Endodermal cell (in vitro differentiated cells): ENCODE data around the gene VKORC1. TPM values are rescaled to one million over a fixed set of nuclear protein-coding genes. Genes with fewer than 3 reads are reported as not detected.

ENCODE experiments used
- DNase-seq: peaks from one replicate; pipeline ENCODE4 v3.0.0-alpha.2; 2017
- H3K27ac ChIP-seq: 2 replicates; pipeline ENCODE4 v1.5.1; 2013; ENCODE audit warnings: mild to moderate bottlenecking, low read depth, low read length, moderate library complexity
- H3K27me3 ChIP-seq: 2 replicates; pipeline ENCODE4 v1.6.1; 2013; ENCODE audit warnings: mild to moderate bottlenecking, low read length, moderate library complexity; ENCODE audit not compliant: insufficient read depth, control insufficient read depth, poor library complexity, severe bottlenecking
- H3K36me3 ChIP-seq: 2 replicates; pipeline ENCODE4 v1.7.0; 2013; ENCODE audit warnings: mild to moderate bottlenecking, low read length, moderate library complexity; ENCODE audit not compliant: control insufficient read depth, insufficient read depth
- H3K4me1 ChIP-seq: one replicate; pipeline ENCODE4 v1.7.0; 2013; ENCODE audit warnings: low read length; ENCODE audit not compliant: control insufficient read depth, insufficient read depth
- H3K4me3 ChIP-seq: 2 replicates; pipeline ENCODE4 v1.5.1; 2013; ENCODE audit warnings: mild to moderate bottlenecking, low read length, moderate library complexity
- H3K9ac ChIP-seq: 2 replicates; pipeline ENCODE4 v1.6.1; 2013; ENCODE audit warnings: mild to moderate bottlenecking, low read length, moderate library complexity; ENCODE audit not compliant: poor library complexity, severe bottlenecking; ENCODE audit errors: extremely low read depth
- H3K9me3 ChIP-seq: 2 replicates; pipeline ENCODE4 v1.6.1; 2013; ENCODE audit warnings: mild to moderate bottlenecking, low read length, moderate library complexity; ENCODE audit not compliant: control insufficient read depth
- H3K27ac Mint-ChIP-seq: 2 replicates; pipeline ENCODE4 v1.8.0; 2020; ENCODE audit warnings: mixed read lengths
- H3K27me3 Mint-ChIP-seq: 2 replicates; pipeline ENCODE4 v1.8.0; 2021; ENCODE audit warnings: mild to moderate bottlenecking, mixed read lengths; ENCODE audit not compliant: insufficient read depth
- H3K36me3 Mint-ChIP-seq: 2 replicates; pipeline ENCODE4 v1.8.0; 2020; ENCODE audit warnings: low read depth, mixed read lengths
- H3K4me1 Mint-ChIP-seq: 2 replicates; pipeline ENCODE4 v1.8.0; 2020; ENCODE audit warnings: mixed read lengths
- H3K4me3 Mint-ChIP-seq: 2 replicates; pipeline ENCODE4 v1.8.0; 2020; ENCODE audit warnings: mild to moderate bottlenecking, moderate library complexity, mixed read lengths
- H3K9me3 Mint-ChIP-seq: 2 replicates; pipeline ENCODE4 v1.8.0; 2020; ENCODE audit warnings: mild to moderate bottlenecking, mixed read lengths
- WGBS, 2 experiments: methylation state at CpG; one replicate each; pipeline versions ENCODE4 v1.1.5 to v1.1.7; 2013; ENCODE audit warnings: missing lambda C conversion rate in 2 of 2, mixed read lengths in 1 of 2; ENCODE audit not compliant: insufficient coverage in 1 of 2, insufficient read length in 1 of 2; 5-methylcytosine and 5-hydroxymethylcytosine counted together
- total RNA-seq, 2 donors: library from RNA; stranded (reverse); fragmentation: NEBNext Ultra II Directional in 1 of 2; extraction: Animal tissue kit (Norgen Biotek cat#: 25700) in 1 of 2; gene quantifications; 2 replicates in 1 of 2; 3 replicates in 1 of 2; pipeline ENCODE4 v1.2.1, GENCODE V29; 2021
- TF ChIP-seq, protein P1 (sequence below): fragments of 200-600 bp; sonication (generic); conservative IDR thresholded peaks from 2 replicates; pipeline ENCODE4 v1.5.0; 2021; ENCODE audit warnings: antibody characterized with exemption, mild to moderate bottlenecking

VKORC1 gene
- total RNA-seq, 2 donors from 2014 or later = 53.7 to 63.0 TPM

DNA sequence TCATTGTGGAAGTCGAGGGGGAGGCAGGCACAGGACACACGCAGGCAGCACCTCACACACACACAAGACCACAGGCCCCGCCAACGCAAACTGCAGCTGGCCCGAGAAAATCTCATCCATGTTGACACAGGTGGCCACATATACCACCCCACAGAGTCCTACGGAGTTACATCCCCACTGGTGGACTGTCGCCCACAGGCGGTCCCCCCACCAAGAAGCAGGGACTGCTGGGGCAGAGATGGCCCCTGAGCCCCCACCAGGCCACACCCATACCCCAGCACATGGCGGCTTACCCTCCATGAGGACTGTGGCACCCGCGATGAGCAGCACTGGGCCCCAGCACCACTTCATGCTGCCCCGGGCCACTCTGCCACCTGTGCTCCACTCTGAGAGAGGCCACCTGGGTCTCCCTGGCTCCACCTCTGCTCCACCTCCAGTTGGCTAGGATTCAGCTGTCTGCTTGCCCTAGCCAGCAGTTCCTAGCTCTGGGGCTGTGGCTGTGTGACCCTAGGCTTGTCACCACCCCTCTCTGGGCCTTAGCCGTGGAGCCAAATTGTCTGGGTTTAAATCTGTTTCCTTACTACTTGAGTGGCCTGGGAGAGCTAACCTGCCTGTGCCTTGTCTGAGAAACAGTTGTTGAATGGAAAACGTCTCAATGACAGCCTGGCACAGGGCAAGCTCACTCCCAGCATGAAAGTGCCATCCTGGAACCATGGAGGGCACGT is 6.0 kb downstream of the VKORC1 start, which contains the start of gene PRSS53:
Gene PRSS53 (minus strand): TSS at position 485 of the 725 bp plus-strand sequence. CDS start 134 bp downstream, at position 351.
- Mint-ChIP-seq H3K9me3 (no peaks in the 10 kb centered on the region), H3K27ac (no peak within 1 kb of the TSS), H3K4me3 (no peak within 1 kb of the TSS), H3K4me1 (no peaks in the 10 kb centered on the region), H3K27me3 (no peaks in the 10 kb centered on the region), H3K36me3 (peaks cover 16% of the 10 kb centered on the region)
- 92 to 97% methylated on average over 10 to 15 of the region's 15 CpGs for WGBS, 2 experiments
- Histone ChIP-seq H3K9ac (no peak within 1 kb of the TSS), H3K4me1 (no peaks in the 10 kb centered on the region), H3K9me3 (no peaks in the 10 kb centered on the region), H3K36me3 (peaks cover 23% of the 10 kb centered on the region), H3K27me3 (no peaks in the 10 kb centered on the region), H3K27ac (no peak within 1 kb of the TSS), H3K4me3 (no peak within 1 kb of the TSS)
- TF ChIP-seq, protein P1, sequence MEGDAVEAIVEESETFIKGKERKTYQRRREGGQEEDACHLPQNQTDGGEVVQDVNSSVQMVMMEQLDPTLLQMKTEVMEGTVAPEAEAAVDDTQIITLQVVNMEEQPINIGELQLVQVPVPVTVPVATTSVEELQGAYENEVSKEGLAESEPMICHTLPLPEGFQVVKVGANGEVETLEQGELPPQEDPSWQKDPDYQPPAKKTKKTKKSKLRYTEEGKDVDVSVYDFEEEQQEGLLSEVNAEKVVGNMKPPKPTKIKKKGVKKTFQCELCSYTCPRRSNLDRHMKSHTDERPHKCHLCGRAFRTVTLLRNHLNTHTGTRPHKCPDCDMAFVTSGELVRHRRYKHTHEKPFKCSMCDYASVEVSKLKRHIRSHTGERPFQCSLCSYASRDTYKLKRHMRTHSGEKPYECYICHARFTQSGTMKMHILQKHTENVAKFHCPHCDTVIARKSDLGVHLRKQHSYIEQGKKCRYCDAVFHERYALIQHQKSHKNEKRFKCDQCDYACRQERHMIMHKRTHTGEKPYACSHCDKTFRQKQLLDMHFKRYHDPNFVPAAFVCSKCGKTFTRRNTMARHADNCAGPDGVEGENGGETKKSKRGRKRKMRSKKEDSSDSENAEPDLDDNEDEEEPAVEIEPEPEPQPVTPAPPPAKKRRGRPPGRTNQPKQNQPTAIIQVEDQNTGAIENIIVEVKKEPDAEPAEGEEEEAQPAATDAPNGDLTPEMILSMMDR = no peak
- DNase-seq = peak; percentile 43

DNA sequence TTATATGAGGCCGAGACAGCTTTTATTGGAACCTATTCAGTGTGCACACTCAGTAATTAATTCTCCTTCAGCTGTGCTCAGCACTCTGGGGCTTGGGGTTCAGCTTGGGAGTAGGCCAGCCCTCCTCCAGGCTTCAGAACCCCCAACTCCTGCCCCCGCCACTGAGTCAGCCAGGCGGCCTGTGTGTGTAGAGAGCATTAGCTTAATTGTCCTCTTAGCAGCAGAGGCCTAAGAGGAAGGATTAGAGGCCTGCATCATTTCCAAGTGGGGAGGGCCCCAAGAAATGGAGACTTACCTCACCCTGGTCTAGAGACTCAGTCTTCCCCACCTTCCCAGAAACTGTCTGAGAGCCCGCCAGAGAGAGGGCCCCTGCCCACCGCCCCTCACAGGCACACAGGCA is 6.6 kb downstream of the VKORC1 start:
- H3K27me3 ChIP-seq = no peaks in the 10 kb centered on the region
- TF ChIP-seq, protein P1 = no peak
- H3K9me3 Mint-ChIP-seq = no peaks in the 10 kb centered on the region
- H3K9ac ChIP-seq = no peak overlapping the region
- H3K4me3 ChIP-seq = no peak overlapping the region
- WGBS, 2 experiments = 89% methylated on average over 5 of the region's 5 CpGs; no CpG with 5 or more reads in 1 of the 2 experiments
- H3K27ac ChIP-seq = no peak overlapping the region
- no peaks in the 10 kb centered on the region for H3K4me1 Mint-ChIP-seq
- H3K9me3 ChIP-seq = no peaks in the 10 kb centered on the region
- H3K27ac Mint-ChIP-seq = no peak overlapping the region
- no peak overlapping the region for H3K4me3 Mint-ChIP-seq
- DNase-seq = peak; percentile 21
- H3K27me3 Mint-ChIP-seq = no peaks in the 10 kb centered on the region
- no peaks in the 10 kb centered on the region for H3K4me1 ChIP-seq
- H3K36me3 ChIP-seq = peaks cover 23% of the 10 kb centered on the region
- peaks cover 18% of the 10 kb centered on the region for H3K36me3 Mint-ChIP-seq

DNA sequence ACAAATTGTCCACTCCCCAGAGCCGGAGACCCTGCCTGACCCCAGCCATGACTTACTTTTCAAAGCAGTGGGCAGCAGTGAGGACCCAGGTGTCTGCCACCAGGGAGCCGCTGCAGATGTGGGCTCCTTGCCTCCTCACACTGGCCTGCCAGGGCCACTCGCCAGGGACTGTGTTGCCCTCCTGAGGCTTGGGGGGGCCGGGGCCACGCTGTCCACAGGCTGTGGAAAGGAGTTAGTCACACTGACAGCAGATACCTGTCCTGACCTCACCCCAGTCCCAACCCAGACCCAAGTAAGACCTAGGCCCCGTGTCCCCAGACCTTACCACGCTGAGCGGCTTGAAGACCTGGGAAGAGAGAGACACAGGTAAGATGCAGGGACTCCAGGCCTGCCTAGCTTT is 7.1 kb downstream of the VKORC1 start:
- Histone ChIP-seq H3K9me3 (no peaks in the 10 kb centered on the region), H3K36me3 (peaks cover 23% of the 10 kb centered on the region), H3K27me3 (no peaks in the 10 kb centered on the region), H3K9ac (no peak overlapping the region), H3K4me1 (no peaks in the 10 kb centered on the region), H3K4me3 (no peak overlapping the region), H3K27ac (no peak overlapping the region)
- no peaks in the 10 kb centered on the region for H3K9me3 Mint-ChIP-seq
- TF ChIP-seq, protein P1 = no peak
- no peak overlapping the region for H3K27ac Mint-ChIP-seq
- H3K27me3 Mint-ChIP-seq = no peaks in the 10 kb centered on the region
- 95 to 100% methylated on average over 1 to 8 of the region's 8 CpGs for WGBS, 2 experiments
- peaks cover 18% of the 10 kb centered on the region for H3K36me3 Mint-ChIP-seq
- no peaks in the 10 kb centered on the region for H3K4me1 Mint-ChIP-seq
- H3K4me3 Mint-ChIP-seq = no peak overlapping the region
- DNase-seq = no peak
